GM12892 (cell line): ENCODE measurements around the gene PRRC2A.

Experiments
- DNase-seq: peaks from one replicate; pipeline ENCODE4 v3.0.0; 2011; ENCODE audit not compliant: insufficient read length
- FAIRE-seq: peaks from 2 replicates; lab custom pipeline; 2011; peaks lifted over from hg19 to GRCh38; lab: Jason Lieb, UNC
- POLR2A ChIP-seq: IDR thresholded peaks from 2 replicates; pipeline ENCODE4 v1.6.1; 2011; ENCODE audit warnings: low read depth, low read length, control low read depth
- POLR2AphosphoS5 ChIP-seq: IDR thresholded peaks from 2 replicates; pipeline ENCODE4 v1.6.1; 2011; ENCODE audit warnings: low read depth, low read length, control low read depth
- TAF1 ChIP-seq: IDR thresholded peaks from 2 replicates; pipeline ENCODE4 v1.6.1; 2011; ENCODE audit warnings: low read depth, mild to moderate bottlenecking, control low read depth, low read length, borderline replicate concordance

The PRRC2A gene

GRCh38 chr6:31642798-31643570, 22.5 kb downstream of the PRRC2A start:
- TF ChIP-seq POLR2AphosphoS5 (no peak), POLR2A (no peak), TAF1 (no peak)
- FAIRE-seq (no peak), DNase-seq (no peak)

- FAIRE-seq (no peak), DNase-seq (no peak)
- no peak for TF ChIP-seq POLR2A
- no peak for TF ChIP-seq POLR2AphosphoS5
- no peak for TF ChIP-seq TAF1
Measured at GRCh38 chr6:31643818-31644454, 23.4 kb downstream of the PRRC2A start.

DNA sequence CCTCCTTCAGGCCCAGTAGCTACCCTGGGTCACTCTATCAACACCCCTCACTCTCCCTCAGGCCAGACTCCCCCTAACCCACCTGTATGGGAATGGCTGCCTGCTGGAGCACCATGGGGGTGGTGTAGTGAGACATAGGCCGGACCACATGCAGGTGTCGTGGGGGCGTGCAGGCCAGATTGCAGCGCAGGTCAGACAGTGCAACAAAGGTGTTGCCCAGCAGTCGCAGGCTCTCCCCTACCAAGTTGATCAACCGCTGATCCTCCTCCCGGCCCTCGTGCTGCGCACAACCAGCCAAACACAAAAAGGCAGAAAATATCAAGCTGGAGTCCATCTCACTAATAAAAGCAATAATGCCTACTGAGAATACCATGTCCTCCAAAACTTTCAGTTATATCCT, 24.8 kb downstream of the PRRC2A start:
- DNase-seq, result no peak
- no peak for FAIRE-seq
- TF ChIP-seq TAF1 (no peak), POLR2A (no peak), POLR2AphosphoS5 (no peak)

- no peak for TF ChIP-seq POLR2AphosphoS5
- TF ChIP-seq TAF1, result no peak
- no peak for TF ChIP-seq POLR2A
- no peak for DNase-seq
- peak; percentile 62 for FAIRE-seq
Measured at GRCh38 chr6:31651602-31652191, 31.2 kb downstream of the PRRC2A start.

- FAIRE-seq (no peak), DNase-seq (peak; percentile 91)
- peak; percentile 41; the same call in 1 of the 2 replicates for TF ChIP-seq POLR2A
- peak; percentile 43; the same call in 1 of the 2 replicates for TF ChIP-seq TAF1
- TF ChIP-seq POLR2AphosphoS5, result no peak; the same call in 1 of the 2 replicates
Measured at GRCh38 chr6:31652925-31653724, 32.6 kb downstream of the PRRC2A start.

GRCh38 chr6:31654574-31655348, 34.2 kb downstream of the PRRC2A start:
- TF ChIP-seq POLR2A (no peak), TAF1 (no peak), POLR2AphosphoS5 (no peak)
- FAIRE-seq (no peak), DNase-seq (no peak)

DNA sequence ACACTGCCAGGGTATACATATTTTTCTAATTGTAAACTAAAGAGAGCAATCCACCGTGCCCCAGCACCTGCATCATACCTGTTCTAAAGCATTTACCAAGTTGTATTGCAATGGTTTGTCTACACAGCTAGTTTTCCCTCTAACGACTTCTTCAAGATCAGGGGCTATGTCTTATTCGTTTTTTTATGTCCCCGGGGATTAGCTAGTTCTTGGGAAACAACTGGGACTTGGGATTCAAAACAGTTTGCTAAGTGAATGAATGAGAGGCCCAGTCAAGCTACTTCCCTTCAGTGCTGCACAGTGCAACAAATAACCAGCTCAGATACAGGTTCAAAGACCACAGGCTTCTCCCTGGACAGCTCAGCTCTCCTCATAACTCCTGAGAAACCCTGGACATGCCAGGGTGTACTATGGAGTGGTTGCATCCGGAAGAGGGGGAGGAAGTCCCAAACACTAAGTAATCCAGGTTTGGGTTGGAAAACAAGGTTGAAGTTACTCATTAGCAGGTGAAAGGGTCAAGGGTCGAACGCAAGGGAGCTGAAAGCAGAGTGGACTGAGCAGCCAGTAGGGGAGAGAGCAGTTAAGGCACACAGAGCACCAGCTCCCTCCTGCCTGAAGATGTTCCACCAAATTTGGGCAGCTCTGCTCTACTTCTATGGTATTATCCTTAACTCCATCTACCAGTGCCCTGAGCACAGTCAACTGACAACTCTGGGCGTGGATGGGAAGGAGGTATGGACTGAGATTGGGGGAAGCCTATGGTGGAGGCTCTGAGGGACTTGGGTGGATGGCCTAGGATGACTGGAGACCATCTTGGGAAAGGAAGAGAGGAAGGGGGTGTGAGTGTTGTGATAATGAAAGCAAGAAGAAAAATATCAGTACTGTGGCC, 35.1 kb downstream of the PRRC2A start, which contains the start of gene APOM:
TSS of gene APOM (plus strand) at position 546 of the 889 bp plus-strand sequence. CDS start at position 619, 73 bp downstream.
- DNase-seq (no peak), FAIRE-seq (no peak)

GRCh38 chr6:31657406-31658157, 37.1 kb downstream of the PRRC2A start:
- no peak for FAIRE-seq
- no peak for DNase-seq
- TF ChIP-seq POLR2A (no peak), POLR2AphosphoS5 (no peak)

More for the DNA sequence above, 35.1 kb downstream of the PRRC2A start, which contains the start of gene APOM:
- TF ChIP-seq POLR2AphosphoS5, result no peak
- no peak for TF ChIP-seq TAF1
- TF ChIP-seq POLR2A, result no peak

GRCh38 chr6:31658158-31658688, 37.7 kb downstream of the PRRC2A start:
- DNase-seq (no peak), FAIRE-seq (no peak)
- TF ChIP-seq POLR2AphosphoS5 (0 out of 2 replicates have a peak, but pooled peaks have one; percentile 17), POLR2A (no peak)
